Measurements from ENCODE around the gene ID4.

The ID4 gene

GRCh38 chr6:19834858-19835257, 2.3 kb upstream of the ID4 start:
- H3K27me3 ChIP-seq (replicated peaks; ENCODE audit: control insufficient read depth, insufficient read depth, low read length), result no peaks in the 10 kb centered on the region
- no peak overlapping the region for H3K9ac ChIP-seq (ENCODE audit: low read length)
- H3K36me3 ChIP-seq (ENCODE audit: control insufficient read depth, insufficient read depth, low read length, severe bottlenecking), result no peaks in the 10 kb centered on the region
- no peaks in the 10 kb centered on the region for H3K9me3 ChIP-seq (ENCODE audit: control insufficient read depth, low read length)
- peaks cover 27% of the 10 kb centered on the region for H3K4me1 ChIP-seq (ENCODE audit: control insufficient read depth, insufficient read depth, low read length)
- H3K4me3 ChIP-seq (ENCODE audit: low read length), result no peak overlapping the region
- DNase-seq (ENCODE audit: low read depth), result no peak

- H3K4me1 ChIP-seq (ENCODE audit: control insufficient read depth, insufficient read depth, low read length), result peaks cover 24% of the 10 kb centered on the region
- no peak for DNase-seq (ENCODE audit: low read depth)
- H3K27me3 ChIP-seq (replicated peaks; ENCODE audit: control insufficient read depth, insufficient read depth, low read length), result no peaks in the 10 kb centered on the region
- no peak overlapping the region for H3K4me3 ChIP-seq (ENCODE audit: low read length)
- peaks cover 4% of the 10 kb centered on the region for H3K36me3 ChIP-seq (ENCODE audit: control insufficient read depth, insufficient read depth, low read length, severe bottlenecking)
- H3K9me3 ChIP-seq (ENCODE audit: control insufficient read depth, low read length), result no peaks in the 10 kb centered on the region
- H3K9ac ChIP-seq (ENCODE audit: low read length), result no peak overlapping the region
These were observed 1.6 kb upstream of the ID4 start for GRCh38 chr6:19835605-19836004.

DNA sequence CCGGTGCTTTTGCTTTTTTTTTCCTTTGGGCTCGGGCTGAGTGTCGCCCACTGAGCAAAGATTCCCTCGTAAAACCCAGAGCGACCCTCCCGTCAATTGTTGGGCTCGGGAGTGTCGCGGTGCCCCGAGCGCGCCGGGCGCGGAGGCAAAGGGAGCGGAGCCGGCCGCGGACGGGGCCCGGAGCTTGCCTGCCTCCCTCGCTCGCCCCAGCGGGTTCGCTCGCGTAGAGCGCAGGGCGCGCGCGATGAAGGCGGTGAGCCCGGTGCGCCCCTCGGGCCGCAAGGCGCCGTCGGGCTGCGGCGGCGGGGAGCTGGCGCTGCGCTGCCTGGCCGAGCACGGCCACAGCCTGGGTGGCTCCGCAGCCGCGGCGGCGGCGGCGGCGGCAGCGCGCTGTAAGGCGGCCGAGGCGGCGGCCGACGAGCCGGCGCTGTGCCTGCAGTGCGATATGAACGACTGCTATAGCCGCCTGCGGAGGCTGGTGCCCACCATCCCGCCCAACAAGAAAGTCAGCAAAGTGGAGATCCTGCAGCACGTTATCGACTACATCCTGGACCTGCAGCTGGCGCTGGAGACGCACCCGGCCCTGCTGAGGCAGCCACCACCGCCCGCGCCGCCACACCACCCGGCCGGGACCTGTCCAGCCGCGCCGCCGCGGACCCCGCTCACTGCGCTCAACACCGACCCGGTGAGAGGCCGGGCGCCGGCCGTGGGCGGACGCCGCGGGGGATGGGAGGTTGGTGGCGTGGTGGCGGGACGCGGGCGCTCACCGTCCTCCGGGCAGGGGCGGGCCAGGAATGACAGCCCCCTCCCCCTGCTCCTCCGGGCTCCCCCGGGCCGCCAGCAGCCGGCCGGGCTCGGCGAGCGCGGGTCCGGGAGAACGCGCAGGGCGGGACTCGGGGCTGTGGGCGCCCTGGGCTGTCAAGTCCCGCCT, 606 bp downstream of the ID4 start:
- DNase-seq (ENCODE audit: low read depth), result peak; percentile 72
- peaks cover 9% of the 10 kb centered on the region for H3K36me3 ChIP-seq (ENCODE audit: control insufficient read depth, insufficient read depth, low read length, severe bottlenecking)
- H3K27me3 ChIP-seq (replicated peaks; ENCODE audit: control insufficient read depth, insufficient read depth, low read length), result no peaks in the 10 kb centered on the region
- H3K9me3 ChIP-seq (ENCODE audit: control insufficient read depth, low read length), result no peaks in the 10 kb centered on the region
- peak overlapping the region; percentile 94 for H3K4me3 ChIP-seq (ENCODE audit: low read length)
- H3K4me1 ChIP-seq (ENCODE audit: control insufficient read depth, insufficient read depth, low read length), result peaks cover 18% of the 10 kb centered on the region
- H3K9ac ChIP-seq (ENCODE audit: low read length), result peak overlapping the region; percentile 95

GRCh38 chr6:19838442-19839236, 1.5 kb downstream of the ID4 start:
- peaks cover 14% of the 10 kb centered on the region for H3K4me1 ChIP-seq (ENCODE audit: control insufficient read depth, insufficient read depth, low read length)
- peak; percentile 59 for DNase-seq (ENCODE audit: low read depth)

GRCh38 chr6:19839237-19839546, 2.0 kb downstream of the ID4 start:
- H3K9me3 ChIP-seq (ENCODE audit: control insufficient read depth, low read length), result no peaks in the 10 kb centered on the region
- no peaks in the 10 kb centered on the region for H3K27me3 ChIP-seq (replicated peaks; ENCODE audit: control insufficient read depth, insufficient read depth, low read length)
- H3K4me1 ChIP-seq (ENCODE audit: control insufficient read depth, insufficient read depth, low read length), result peaks cover 9% of the 10 kb centered on the region
- H3K36me3 ChIP-seq (ENCODE audit: control insufficient read depth, insufficient read depth, low read length, severe bottlenecking), result peaks cover 9% of the 10 kb centered on the region
- H3K9ac ChIP-seq (ENCODE audit: low read length), result peak overlapping the region; percentile 95
- DNase-seq (ENCODE audit: low read depth), result no peak
- H3K4me3 ChIP-seq (ENCODE audit: low read length), result peak overlapping the region; percentile 94

More at GRCh38 chr6:19838442-19839236, 1.5 kb downstream of the ID4 start:
- Histone ChIP-seq H3K36me3 (ENCODE audit: control insufficient read depth, insufficient read depth, low read length, severe bottlenecking) (peaks cover 9% of the 10 kb centered on the region), H3K9ac (ENCODE audit: low read length) (peak overlapping the region; percentile 95), H3K9me3 (ENCODE audit: control insufficient read depth, low read length) (no peaks in the 10 kb centered on the region), H3K4me3 (ENCODE audit: low read length) (peak overlapping the region; percentile 94), H3K27me3 (replicated peaks; ENCODE audit: control insufficient read depth, insufficient read depth, low read length) (no peaks in the 10 kb centered on the region)

DNA sequence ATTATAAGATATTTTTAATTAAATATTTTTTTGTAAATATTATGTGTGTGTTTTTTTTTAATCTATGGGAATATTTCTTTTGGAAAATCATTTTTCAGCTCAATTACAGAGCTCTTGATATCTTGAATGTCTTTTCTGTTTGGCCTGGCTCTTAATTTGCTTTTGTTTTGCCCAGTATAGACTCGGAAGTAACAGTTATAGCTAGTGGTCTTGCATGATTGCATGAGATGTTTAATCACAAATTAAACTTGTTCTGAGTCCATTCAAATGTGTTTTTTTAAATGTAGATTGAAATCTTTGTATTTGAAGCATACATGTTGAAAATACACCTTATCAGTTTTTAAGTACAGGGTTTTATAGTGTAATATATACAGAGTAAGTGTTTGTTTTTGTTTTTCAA, 2.6 kb downstream of the ID4 start:
- DNase-seq (ENCODE audit: low read depth), result no peak
- Histone ChIP-seq H3K9ac (ENCODE audit: low read length) (peak overlapping the region; percentile 95), H3K9me3 (ENCODE audit: control insufficient read depth, low read length) (no peaks in the 10 kb centered on the region), H3K4me3 (ENCODE audit: low read length) (peak overlapping the region; percentile 94), H3K27me3 (replicated peaks; ENCODE audit: control insufficient read depth, insufficient read depth, low read length) (no peaks in the 10 kb centered on the region), H3K36me3 (ENCODE audit: control insufficient read depth, insufficient read depth, low read length, severe bottlenecking) (peaks cover 9% of the 10 kb centered on the region), H3K4me1 (ENCODE audit: control insufficient read depth, insufficient read depth, low read length) (peaks cover 5% of the 10 kb centered on the region)

GRCh38 chr6:19841181-19841580, 4.0 kb downstream of the ID4 start:
- Histone ChIP-seq H3K4me3 (ENCODE audit: low read length) (peak overlapping the region; percentile 94), H3K36me3 (ENCODE audit: control insufficient read depth, insufficient read depth, low read length, severe bottlenecking) (peaks cover 9% of the 10 kb centered on the region), H3K27me3 (replicated peaks; ENCODE audit: control insufficient read depth, insufficient read depth, low read length) (no peaks in the 10 kb centered on the region), H3K4me1 (ENCODE audit: control insufficient read depth, insufficient read depth, low read length) (peaks cover 5% of the 10 kb centered on the region), H3K9ac (ENCODE audit: low read length) (no peak overlapping the region), H3K9me3 (ENCODE audit: control insufficient read depth, low read length) (no peaks in the 10 kb centered on the region)
- DNase-seq (ENCODE audit: low read depth), result no peak

- H3K36me3 ChIP-seq (ENCODE audit: control insufficient read depth, insufficient read depth, low read length, severe bottlenecking), result peaks cover 9% of the 10 kb centered on the region
- DNase-seq (ENCODE audit: low read depth), result no peak
- H3K9ac ChIP-seq (ENCODE audit: low read length), result no peak overlapping the region
- no peaks in the 10 kb centered on the region for H3K27me3 ChIP-seq (replicated peaks; ENCODE audit: control insufficient read depth, insufficient read depth, low read length)
- H3K4me1 ChIP-seq (ENCODE audit: control insufficient read depth, insufficient read depth, low read length), result peaks cover 5% of the 10 kb centered on the region
- no peaks in the 10 kb centered on the region for H3K9me3 ChIP-seq (ENCODE audit: control insufficient read depth, low read length)
- no peak overlapping the region for H3K4me3 ChIP-seq (ENCODE audit: low read length)
These were observed 5.0 kb downstream of the ID4 start for GRCh38 chr6:19842030-19842615.

GRCh38 chr6:19844689-19845088, 7.5 kb downstream of the ID4 start:
- peaks cover 5% of the 10 kb centered on the region for H3K4me1 ChIP-seq (ENCODE audit: control insufficient read depth, insufficient read depth, low read length)
- H3K4me3 ChIP-seq (ENCODE audit: low read length), result no peak overlapping the region
- no peak for DNase-seq (ENCODE audit: low read depth)
- no peaks in the 10 kb centered on the region for H3K27me3 ChIP-seq (replicated peaks; ENCODE audit: control insufficient read depth, insufficient read depth, low read length)
- H3K9ac ChIP-seq (ENCODE audit: low read length), result no peak overlapping the region
- H3K9me3 ChIP-seq (ENCODE audit: control insufficient read depth, low read length), result no peaks in the 10 kb centered on the region
- peaks cover 9% of the 10 kb centered on the region for H3K36me3 ChIP-seq (ENCODE audit: control insufficient read depth, insufficient read depth, low read length, severe bottlenecking)

- Histone ChIP-seq H3K27me3 (replicated peaks; ENCODE audit: control insufficient read depth, insufficient read depth, low read length) (no peaks in the 10 kb centered on the region), H3K4me3 (ENCODE audit: low read length) (no peak overlapping the region), H3K9ac (ENCODE audit: low read length) (no peak overlapping the region), H3K4me1 (ENCODE audit: control insufficient read depth, insufficient read depth, low read length) (peaks cover 7% of the 10 kb centered on the region), H3K36me3 (ENCODE audit: control insufficient read depth, insufficient read depth, low read length, severe bottlenecking) (peaks cover 6% of the 10 kb centered on the region), H3K9me3 (ENCODE audit: control insufficient read depth, low read length) (no peaks in the 10 kb centered on the region)
- no peak for DNase-seq (ENCODE audit: low read depth)
These were observed 8.3 kb downstream of the ID4 start for GRCh38 chr6:19845266-19846041.
